OCI-LY3 (cell line): ENCODE results near the gene FKBP2.

Experiments
- CTCF ChIP-seq: fragments of 200-600, 300-600 bp; sonication (generic); IDR thresholded peaks from 2 replicates; pipeline ENCODE4 v1.5.1; 2014; ENCODE audit warnings: antibody characterized with exemption, low read length, low read depth
- EZH2phosphoT487 ChIP-seq: fragments of 200-600 bp; shearing (Covaris generic); IDR thresholded peaks from 2 replicates; pipeline ENCODE4 v1.6.1; 2018; ENCODE audit warnings: antibody characterized with exemption, mixed run types, low read depth

DNA sequence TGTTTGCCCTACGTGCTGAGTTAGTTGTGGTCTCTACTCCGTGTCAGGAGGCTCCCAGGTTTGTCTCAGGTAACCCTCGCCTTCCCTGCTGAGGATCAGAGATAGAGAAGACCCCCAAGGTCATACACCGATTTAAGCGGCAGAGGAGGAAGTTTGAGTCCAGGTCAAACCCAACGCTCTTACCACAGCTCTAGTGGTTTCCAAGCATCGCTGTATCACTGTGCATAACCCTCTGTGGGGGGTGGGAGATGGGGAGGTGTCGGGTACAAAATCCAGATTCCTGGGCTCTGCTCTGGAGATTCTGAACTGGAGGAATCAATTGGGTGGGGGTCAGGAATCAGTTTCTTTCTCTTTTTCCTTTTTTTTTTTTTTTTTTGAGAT is 9.9 kb upstream of the FKBP2 start:
- no peak for TF ChIP-seq CTCF
- TF ChIP-seq EZH2phosphoT487 = no peak
